Endothelial cell of umbilical vein (primary cell): ENCODE data around the gene KCNIP3. TPM values are rescaled to one million over a fixed set of nuclear protein-coding genes. Genes with fewer than 3 reads are reported as not detected.

Experiments
- BruUV-seq: library from RNA; stranded (reverse); fragments of 400-500 nt; replicated peaks from 2 replicates; lab custom pipeline; 2021; lab: Mats Ljungman, UMichigan
- CTCF ChIA-PET: fragments of 300-600, 350-600 bp; sonication (Branson Sonifier 250); formaldehyde crosslinking; loops from one replicate; lab custom pipeline; 2021; ENCODE audit warnings: antibody characterized with exemption, inconsistent platforms; lab: Charles Lee
- POLR2A ChIA-PET: fragments of 300-600, 350-600 bp; sonication (Branson Sonifier 250); formaldehyde crosslinking; loops from one replicate; lab custom pipeline; 2021; ENCODE audit warnings: antibody characterized with exemption, inconsistent platforms; lab: Charles Lee
- DNase-seq: peaks from one replicate; pipeline ENCODE4 v3.0.0-alpha.2; 2011; ENCODE audit warnings: low read depth, low spot score
- FAIRE-seq: peaks from 2 replicates; lab custom pipeline; 2011; peaks lifted over from hg19 to GRCh38; lab: Jason Lieb, UNC
- H2AFZ ChIP-seq: 2 replicates; pipeline ENCODE4 v1.6.0; 2012; ENCODE audit warnings: low read depth, low read length, control low read depth, inconsistent platforms
- H3K27ac ChIP-seq: 2 replicates; pipeline ENCODE4 v1.5.1; 2011; ENCODE audit warnings: low read depth, mild to moderate bottlenecking, control low read depth, low read length, moderate library complexity; ENCODE audit not compliant: insufficient read depth
- H3K27me3 ChIP-seq, 2 experiments: 2 replicates each; pipeline versions ENCODE4 v1.6.0 to v1.6.1; 2011; ENCODE audit warnings: low read length in 2 of 2, mixed read lengths in 1 of 2; ENCODE audit not compliant: control insufficient read depth in 2 of 2, insufficient read depth in 2 of 2
- H3K36me3 ChIP-seq, 2 experiments: 2 replicates in 1 of 2; 3 replicates in 1 of 2; pipeline ENCODE4 v1.5.1; 2011; ENCODE audit warnings: low read length in 2 of 2, mild to moderate bottlenecking in 1 of 2, moderate library complexity in 1 of 2; ENCODE audit not compliant: control insufficient read depth in 2 of 2, insufficient read depth in 2 of 2; ENCODE audit errors: extremely low read depth in 1 of 2
- H3K4me1 ChIP-seq: 3 replicates; pipeline ENCODE4 v1.5.1; 2011; ENCODE audit warnings: mild to moderate bottlenecking, low read length; ENCODE audit not compliant: control insufficient read depth, insufficient read depth; ENCODE audit errors: extremely low read depth
- H3K4me2 ChIP-seq: 2 replicates; pipeline ENCODE4 v1.6.1; 2011; ENCODE audit warnings: low read length, control low read depth, mixed read lengths; ENCODE audit not compliant: insufficient read depth
- H3K4me3 ChIP-seq, 3 experiments: fragments of 200-600 bp in 1 of 3; sonication (generic), shearing (Covaris generic) in 1 of 3; replicated peaks in 1 of 3; 2 replicates each; pipeline ENCODE4 v1.5.1; 2011 to 2016; ENCODE audit warnings: control low read depth in 3 of 3, low read length in 3 of 3, mild to moderate bottlenecking in 2 of 3, inconsistent platforms in 1 of 3, low read depth in 1 of 3, moderate library complexity in 1 of 3; ENCODE audit not compliant: insufficient read depth in 1 of 3
- H3K79me2 ChIP-seq: 2 replicates; pipeline ENCODE4 v1.6.0; 2012; ENCODE audit warnings: low read length, inconsistent platforms; ENCODE audit not compliant: control insufficient read depth, insufficient read depth
- H3K9ac ChIP-seq: replicated peaks from 2 replicates; pipeline ENCODE3; 2011; ENCODE audit warnings: low read length, control low read depth; ENCODE audit not compliant: insufficient read depth; ENCODE audit errors: extremely low read depth
- H3K9me1 ChIP-seq: replicated peaks from 3 replicates; pipeline ENCODE4 v1.6.0; 2011; ENCODE audit warnings: mild to moderate bottlenecking, low read length; ENCODE audit not compliant: control insufficient read depth, insufficient read depth; ENCODE audit errors: extremely low read depth
- H3K9me3 ChIP-seq: replicated peaks from 2 replicates; pipeline ENCODE4 v1.5.1; 2012; ENCODE audit warnings: low read length, inconsistent platforms; ENCODE audit not compliant: control insufficient read depth, insufficient read depth
- H4K20me1 ChIP-seq: replicated peaks from 2 replicates; pipeline ENCODE3; 2011; ENCODE audit warnings: mild to moderate bottlenecking, low read length; ENCODE audit not compliant: control insufficient read depth, insufficient read depth; ENCODE audit errors: extremely low read depth
- EZH2 ChIP-seq: IDR thresholded peaks from 2 replicates; pipeline ENCODE4 v1.6.1; 2012; ENCODE audit warnings: borderline replicate concordance, low read depth, mild to moderate bottlenecking, moderate library complexity, low read length, inconsistent platforms; ENCODE audit not compliant: severe bottlenecking
- FOS ChIP-seq: IDR thresholded peaks from 2 replicates; pipeline ENCODE4 v1.6.1; 2011; ENCODE audit warnings: mild to moderate bottlenecking, low read length, moderate library complexity, borderline replicate concordance; ENCODE audit not compliant: insufficient read depth
- GATA2 ChIP-seq: IDR thresholded peaks from 2 replicates; pipeline ENCODE4 v1.7.0; 2011; ENCODE audit warnings: low read depth, mild to moderate bottlenecking, moderate library complexity, mixed read lengths, low read length; ENCODE audit not compliant: insufficient read length, insufficient read depth
- JUN ChIP-seq: IDR thresholded peaks from 2 replicates; pipeline ENCODE4 v1.6.1; 2011; ENCODE audit warnings: borderline replicate concordance, low read depth; ENCODE audit not compliant: insufficient read length, insufficient read depth
- POLR2A ChIP-seq: IDR thresholded peaks from 2 replicates; pipeline ENCODE4 v1.6.1; 2012; ENCODE audit warnings: low read depth, mild to moderate bottlenecking, control low read depth, low read length
- POLR2AphosphoS5 ChIP-seq: IDR thresholded peaks from 2 replicates; pipeline ENCODE4 v1.6.1; 2012; ENCODE audit warnings: low read depth, mild to moderate bottlenecking, control low read depth, low read length, moderate library complexity; ENCODE audit not compliant: insufficient read depth
- dilution Hi-C: fragments of 300-500 bp; cut with MboI; formaldehyde crosslinking; loops from one replicate; pipeline ENCODE4 v1.15.0; 2019; ENCODE audit warnings: low sequenced_read_pairs; ENCODE audit not compliant: extremely low pct_ligation_motif_present
- intact Hi-C: fragments of 100-400 bp; cut with micrococcal nuclease; formaldehyde crosslinking; loops from one replicate; pipeline ENCODE4 v1.10.0; 2022
- polyA plus RNA-seq, 4 experiments: library from polyadenylated mRNA; depleted of rRNA in 3 of 4; stranded (reverse) in 3 of 4; unstranded in 1 of 4; fragments of >200 nt; gene quantifications; 2 replicates each; pipeline versions ENCODE4 v1.2.1 to v1.2.3, GENCODE V29; 2011 to 2012; ENCODE audit warnings: missing spikeins in 1 of 4
- total RNA-seq: library from RNA; stranded (reverse); gene quantifications from 2 replicates; pipeline ENCODE4 v1.2.3, GENCODE V29; 2021
- TF ChIP-seq, protein P1 (sequence below): IDR thresholded peaks from 2 replicates; pipeline ENCODE4 v1.6.1; 2011; ENCODE audit not compliant: insufficient read depth, insufficient read length
- TF ChIP-seq, protein P2 (sequence below), 2 donors: IDR thresholded peaks; 1 replicate in 1 of 2; 2 replicates in 1 of 2; pipeline ENCODE4 v1.5.1; 2011; ENCODE audit warnings: low read length in 2 of 2, mild to moderate bottlenecking in 2 of 2, moderate library complexity in 2 of 2, control low read depth in 1 of 2, inconsistent platforms in 1 of 2, low read depth in 1 of 2; ENCODE audit not compliant: insufficient read depth in 1 of 2; ENCODE audit errors: extremely low read depth in 1 of 2

KCNIP3 gene
- total and polyA plus RNA-seq, 2 donors (not counting 3 experiments of a cell fraction or from before 2014, with no cell fraction given), result 0.12 to 0.62 TPM

DNA sequence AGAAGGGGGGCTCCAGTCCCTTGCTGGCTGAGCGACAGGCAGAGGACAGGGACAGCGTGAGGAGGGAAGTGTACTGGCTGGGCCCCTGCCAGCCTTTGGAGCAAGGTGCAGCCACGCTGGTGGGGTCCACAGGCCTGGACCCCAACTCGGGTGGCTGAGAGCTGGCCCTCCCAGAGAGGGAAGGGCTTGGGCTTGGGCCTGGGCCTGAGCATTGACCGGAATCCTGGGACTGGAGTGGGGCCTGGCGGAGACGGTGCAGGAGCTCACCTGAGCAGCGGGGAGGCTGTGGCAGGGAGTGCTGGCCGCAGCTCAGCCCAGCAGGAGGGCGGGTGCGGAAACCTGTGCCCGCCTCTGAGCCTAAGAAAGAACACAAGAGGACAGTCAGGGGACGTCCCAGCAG lies 27.9 kb downstream of the KCNIP3 start:
- Histone ChIP-seq H3K9me3 (no peaks in the 10 kb centered on the region), H3K79me2 (no peaks in the 10 kb centered on the region)

More for the DNA sequence above, 27.9 kb downstream of the KCNIP3 start:
- H3K27ac ChIP-seq, result no peak overlapping the region
- intact Hi-C loops, result no loop called here
- H3K4me3 ChIP-seq, result no peak overlapping the region
- POLR2A ChIA-PET, result no interaction called here
- TF ChIP-seq JUN (no peak), POLR2A (no peak), GATA2 (no peak), EZH2 (no peak), POLR2AphosphoS5 (no peak), FOS (no peak)
- TF ChIP-seq, protein P1, sequence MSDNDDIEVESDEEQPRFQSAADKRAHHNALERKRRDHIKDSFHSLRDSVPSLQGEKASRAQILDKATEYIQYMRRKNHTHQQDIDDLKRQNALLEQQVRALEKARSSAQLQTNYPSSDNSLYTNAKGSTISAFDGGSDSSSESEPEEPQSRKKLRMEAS, result no peak
- TF ChIP-seq, protein P2, sequence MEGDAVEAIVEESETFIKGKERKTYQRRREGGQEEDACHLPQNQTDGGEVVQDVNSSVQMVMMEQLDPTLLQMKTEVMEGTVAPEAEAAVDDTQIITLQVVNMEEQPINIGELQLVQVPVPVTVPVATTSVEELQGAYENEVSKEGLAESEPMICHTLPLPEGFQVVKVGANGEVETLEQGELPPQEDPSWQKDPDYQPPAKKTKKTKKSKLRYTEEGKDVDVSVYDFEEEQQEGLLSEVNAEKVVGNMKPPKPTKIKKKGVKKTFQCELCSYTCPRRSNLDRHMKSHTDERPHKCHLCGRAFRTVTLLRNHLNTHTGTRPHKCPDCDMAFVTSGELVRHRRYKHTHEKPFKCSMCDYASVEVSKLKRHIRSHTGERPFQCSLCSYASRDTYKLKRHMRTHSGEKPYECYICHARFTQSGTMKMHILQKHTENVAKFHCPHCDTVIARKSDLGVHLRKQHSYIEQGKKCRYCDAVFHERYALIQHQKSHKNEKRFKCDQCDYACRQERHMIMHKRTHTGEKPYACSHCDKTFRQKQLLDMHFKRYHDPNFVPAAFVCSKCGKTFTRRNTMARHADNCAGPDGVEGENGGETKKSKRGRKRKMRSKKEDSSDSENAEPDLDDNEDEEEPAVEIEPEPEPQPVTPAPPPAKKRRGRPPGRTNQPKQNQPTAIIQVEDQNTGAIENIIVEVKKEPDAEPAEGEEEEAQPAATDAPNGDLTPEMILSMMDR (IDR thresholded peaks at IDR 0.05; ENCODE audit: extremely low read depth in 1 of 2, insufficient read depth in 1 of 2, low read depth in 1 of 2, low read length in 2 of 2), result no peak
- no peak overlapping the region for H3K9ac ChIP-seq
- H3K36me3 ChIP-seq, result no peaks in the 10 kb centered on the region
- BruUV-seq, result no TSS peak
- dilution Hi-C loops, result no loop called here
- H2AFZ ChIP-seq, result no peak overlapping the region
- no peaks in the 10 kb centered on the region for H4K20me1 ChIP-seq
- H3K27me3 ChIP-seq, result no peaks in the 10 kb centered on the region
- FAIRE-seq, result no peak
- H3K9me1 ChIP-seq, result no peaks in the 10 kb centered on the region
- no peak for DNase-seq
- CTCF ChIA-PET, result no interaction called here
- H3K4me2 ChIP-seq, result no peak overlapping the region
- H3K4me1 ChIP-seq, result no peaks in the 10 kb centered on the region
